Panc1 (cell line): ENCODE measurements around the gene ST3GAL2. TPM values are rescaled to one million over a fixed set of nuclear protein-coding genes. Genes with fewer than 3 reads are reported as not detected.

ENCODE experiments used
- ATAC-seq: fragments of 200-7000 bp; cut with Tn5 transposase; 2 replicates; pipeline ENCODE4 v1.9.1; 2020; ENCODE audit warnings: mild to moderate bottlenecking, moderate library complexity
- BruUV-seq: library from RNA; stranded (reverse); fragments of 400-500 nt; replicated peaks from 2 replicates; lab custom pipeline; 2021; lab: Mats Ljungman, UMichigan
- CTCF ChIA-PET: fragments of 300-600 bp; sonication (Branson Sonifier 250); formaldehyde crosslinking; loops from one replicate; lab custom pipeline; 2022; ENCODE audit warnings: antibody characterized with exemption; lab: Charles Lee
- POLR2A ChIA-PET: fragments of 300-600 bp; sonication (Branson Sonifier 250); formaldehyde crosslinking; loops from one replicate; lab custom pipeline; 2022; ENCODE audit warnings: antibody characterized with exemption; lab: Charles Lee
- DNase-seq: peaks from one replicate; pipeline ENCODE4 v3.0.0-alpha.2; 2010; ENCODE audit warnings: low read depth, low spot score
- H3K27ac ChIP-seq: 2 replicates; pipeline ENCODE4 v1.5.1; 2011; ENCODE audit warnings: mild to moderate bottlenecking, low read length, inconsistent platforms
- H3K27me3 ChIP-seq: fragments of 200-500 bp; sonication (Bioruptor generic); 2 replicates; pipeline ENCODE4 v1.6.0; 2014; ENCODE audit warnings: low read length, inconsistent platforms; ENCODE audit not compliant: control insufficient read depth, insufficient read depth
- H3K36me3 ChIP-seq: fragments of 200-500 bp; sonication (Bioruptor generic); 2 replicates; pipeline ENCODE4 v1.5.1; 2014; ENCODE audit warnings: inconsistent platforms, mild to moderate bottlenecking, low read length, moderate library complexity; ENCODE audit not compliant: control insufficient read depth, insufficient read depth
- H3K4me1 ChIP-seq: 2 replicates; pipeline ENCODE4 v1.5.1; 2011; ENCODE audit warnings: inconsistent platforms, mild to moderate bottlenecking, low read length, moderate library complexity; ENCODE audit not compliant: control insufficient read depth, insufficient read depth
- H3K4me3 ChIP-seq, 2 experiments: 2 replicates each; pipeline ENCODE4 v1.5.1; 2011 to 2012; ENCODE audit warnings: low read depth in 2 of 2, low read length in 2 of 2, mild to moderate bottlenecking in 2 of 2, inconsistent platforms in 1 of 2, moderate library complexity in 1 of 2
- H3K9me3 ChIP-seq: fragments of 200-500 bp; sonication (Bioruptor generic); 2 replicates; pipeline ENCODE4 v1.5.1; 2014; ENCODE audit warnings: low read depth, mild to moderate bottlenecking, inconsistent platforms, low read length, moderate library complexity; ENCODE audit not compliant: control insufficient read depth, insufficient read depth
- CTCF ChIP-seq: fragments of 450-650 bp; IDR thresholded peaks from 2 replicates; pipeline ENCODE4 v1.5.1; 2017; ENCODE audit warnings: mild to moderate bottlenecking
- POLR2AphosphoS5 ChIP-seq: IDR thresholded peaks from 2 replicates; pipeline ENCODE4 v1.6.1; 2012; ENCODE audit warnings: mild to moderate bottlenecking, low read depth, low read length, moderate library complexity
- REST ChIP-seq, 2 experiments: IDR thresholded peaks; 2 replicates each; pipeline ENCODE4 v1.6.1; 2011 to 2012; ENCODE audit warnings: low read depth in 2 of 2, control low read depth in 1 of 2, low read length in 1 of 2, mild to moderate bottlenecking in 1 of 2, moderate library complexity in 1 of 2; ENCODE audit not compliant: insufficient read depth in 1 of 2
- SIN3A ChIP-seq: IDR thresholded peaks from 2 replicates; pipeline ENCODE4 v1.6.1; 2012; ENCODE audit warnings: low read depth, mild to moderate bottlenecking, low read length, moderate library complexity, borderline replicate concordance; ENCODE audit not compliant: insufficient read depth
- TCF7L2 ChIP-seq: IDR thresholded peaks from 2 replicates; pipeline ENCODE4 v1.6.1; 2011; ENCODE audit warnings: mild to moderate bottlenecking, low read depth, low read length, inconsistent platforms
- in situ Hi-C: cut with HindIII; loops from 2 replicates; pipeline ENCODE4 v1.10.0; 2016; ENCODE audit warnings: low sequenced_read_pairs, low pct_unique_long_range_greater_than_20kb
- intact Hi-C: fragments of 100-400 bp; cut with micrococcal nuclease; formaldehyde crosslinking; loops from one replicate; pipeline ENCODE4 v1.10.0; 2022; ENCODE audit not compliant: unreplicated experiment
- total RNA-seq: library from RNA; stranded (reverse); gene quantifications from one replicate; pipeline ENCODE4 v1.2.1, GENCODE V29; 2021; ENCODE audit not compliant: unreplicated experiment

The ST3GAL2 gene
- total RNA-seq, 1 experiment from 2014 or later: 84.2 TPM

GRCh38 chr16:70418274-70418992 is 20.5 kb downstream of the ST3GAL2 start:
- TF ChIP-seq REST (IDR thresholded peaks at IDR 0.05; ENCODE audit: insufficient read depth in 1 of 2, low read depth in 2 of 2, low read length in 1 of 2) (no peak), CTCF (no peak), TCF7L2 (no peak), SIN3A (no peak), POLR2AphosphoS5 (no peak)
- Histone ChIP-seq H3K27ac (peak overlapping the region; percentile 65), H3K4me3 (no peak overlapping the region), H3K4me1 (peaks cover 68% of the 10 kb centered on the region), H3K36me3 (no peaks in the 10 kb centered on the region), H3K27me3 (no peaks in the 10 kb centered on the region), H3K9me3 (no peaks in the 10 kb centered on the region)
- ChIA-PET POLR2A (no interaction called here), CTCF (no interaction called here)
- intact Hi-C loops: no loop called here
- no TSS peak for BruUV-seq
- DNase-seq (no peak), ATAC-seq (no peak)
- in situ Hi-C loops: no loop called here

DNA sequence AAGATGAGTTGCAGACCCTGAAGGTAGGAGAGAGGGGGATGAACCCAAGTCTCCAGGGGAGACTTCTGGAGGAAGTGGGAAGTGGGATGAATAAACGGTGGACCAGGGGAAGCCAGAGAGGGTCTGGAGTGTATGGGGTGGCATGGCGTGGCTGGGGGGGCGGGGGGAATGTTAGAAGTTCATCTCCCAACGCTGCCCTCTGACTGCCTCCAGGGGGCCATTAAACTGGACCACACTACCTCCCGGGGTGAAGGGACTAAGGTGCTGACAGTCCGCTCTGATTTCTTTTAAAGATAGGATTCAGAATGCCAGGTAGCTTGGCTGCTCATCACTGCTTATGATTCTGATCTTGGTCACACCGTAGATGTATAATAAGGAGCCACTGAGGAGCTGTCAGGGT is 21.2 kb downstream of the ST3GAL2 start:
- no peaks in the 10 kb centered on the region for H3K27me3 ChIP-seq
- H3K9me3 ChIP-seq: no peaks in the 10 kb centered on the region
- H3K27ac ChIP-seq: peak overlapping the region; percentile 65
- intact Hi-C loops: no loop called here
- H3K36me3 ChIP-seq: no peaks in the 10 kb centered on the region
- DNase-seq (no peak), ATAC-seq (no peak)
- ChIA-PET POLR2A (no interaction called here), CTCF (no interaction called here)
- H3K4me3 ChIP-seq: no peak overlapping the region
- in situ Hi-C loops: no loop called here
- BruUV-seq: no TSS peak
- TF ChIP-seq POLR2AphosphoS5: no peak
- peaks cover 62% of the 10 kb centered on the region for H3K4me1 ChIP-seq
